DMS153 (cell line): ENCODE data around the gene MYL7.

Source experiments
- DNase-seq: peaks from one replicate; lab custom pipeline; 2025; lab: John Stamatoyannopoulos, UW

The MYL7 gene

DNA sequence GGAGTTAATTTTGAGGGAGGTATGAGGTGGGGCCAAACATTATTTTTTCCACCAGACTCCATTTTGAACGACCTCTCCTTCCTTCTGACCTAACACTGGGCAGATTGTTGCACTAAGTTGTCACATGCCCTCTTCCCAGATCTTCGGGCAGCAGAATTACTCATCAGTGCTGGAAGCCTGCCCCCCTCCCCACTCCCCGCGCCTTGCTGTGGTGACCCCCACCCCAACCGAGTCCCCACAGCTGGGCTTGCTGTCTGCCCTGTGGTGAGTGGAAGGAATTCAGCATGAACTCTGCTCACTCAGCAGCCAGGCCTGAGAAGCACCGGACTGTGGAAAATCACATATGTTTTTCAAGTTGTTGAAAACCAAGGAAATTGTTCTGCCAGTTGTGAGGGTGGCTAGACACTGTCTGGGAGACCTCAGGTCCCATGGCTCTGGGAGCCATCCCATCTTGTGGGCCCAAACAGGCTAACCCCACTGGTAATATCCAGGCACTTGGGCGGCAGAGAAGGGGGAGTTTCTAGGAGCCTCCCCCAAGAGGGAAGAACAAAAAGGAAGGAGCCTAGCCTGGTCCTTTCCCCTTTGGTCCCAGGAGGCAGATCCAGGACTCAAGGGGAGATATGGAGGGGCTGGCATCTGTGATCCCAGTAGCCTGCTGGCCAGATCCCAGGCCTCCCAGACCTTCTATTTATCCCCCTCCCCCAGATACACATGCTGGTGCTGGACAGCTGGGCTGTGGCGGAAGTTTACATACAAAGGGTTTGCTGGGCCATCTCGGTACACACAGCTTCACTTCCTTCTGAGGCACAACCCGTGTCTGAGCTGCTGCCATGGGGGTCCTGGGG, 40.5 kb downstream of the MYL7 start:
- DNase-seq, result no peak

GRCh38 chr7:44099669-44100068, 41.5 kb downstream of the MYL7 start:
- no peak for DNase-seq

DNA sequence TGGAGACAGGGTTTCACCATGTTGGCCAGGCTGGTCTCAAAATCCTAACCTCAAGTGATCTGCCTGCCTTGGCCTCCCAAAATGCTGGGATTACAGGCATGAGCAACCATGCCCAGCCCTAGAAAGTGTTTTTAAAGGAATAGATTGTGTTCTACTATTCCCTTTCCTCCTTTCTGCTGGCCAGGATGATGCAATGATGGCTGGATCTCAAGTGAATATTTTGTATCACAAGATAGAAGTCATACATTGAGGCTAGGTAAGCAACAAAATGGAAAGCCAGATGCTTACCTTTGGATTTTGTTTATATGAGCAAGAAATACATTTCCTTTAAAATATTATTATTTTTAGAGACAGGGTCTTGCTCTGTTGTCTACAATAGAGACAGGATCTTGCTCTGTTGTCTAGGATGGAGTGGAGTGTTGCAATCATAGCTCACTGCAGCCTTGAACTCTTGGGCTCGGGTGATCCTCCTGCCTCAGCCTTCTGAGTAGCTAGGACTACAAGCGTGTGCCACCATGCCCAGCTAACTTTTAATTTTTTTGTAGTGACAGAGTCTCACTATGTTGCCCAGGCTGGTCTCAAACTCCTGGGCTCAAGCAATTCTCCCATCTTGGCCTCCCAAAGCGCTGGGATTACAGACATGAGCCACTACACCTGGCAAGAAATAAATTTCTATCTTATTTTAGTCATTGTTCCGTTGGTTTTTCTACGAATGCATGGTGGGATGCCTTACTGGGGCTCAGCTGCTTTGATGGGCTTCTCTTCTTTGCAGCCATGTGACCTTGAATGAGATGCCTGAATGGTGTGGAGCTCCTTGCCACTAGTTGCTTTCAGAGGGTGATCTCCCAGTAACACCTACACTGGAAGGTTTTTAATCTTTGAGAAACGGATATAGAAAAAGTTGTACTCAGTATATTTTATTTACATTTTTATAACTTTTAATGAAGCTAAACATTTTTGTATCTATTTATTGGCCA, 42.8 kb downstream of the MYL7 start:
- DNase-seq, result no peak

GRCh38 chr7:44097064-44097932, 43.8 kb downstream of the MYL7 start:
- DNase-seq, result no peak

DNA sequence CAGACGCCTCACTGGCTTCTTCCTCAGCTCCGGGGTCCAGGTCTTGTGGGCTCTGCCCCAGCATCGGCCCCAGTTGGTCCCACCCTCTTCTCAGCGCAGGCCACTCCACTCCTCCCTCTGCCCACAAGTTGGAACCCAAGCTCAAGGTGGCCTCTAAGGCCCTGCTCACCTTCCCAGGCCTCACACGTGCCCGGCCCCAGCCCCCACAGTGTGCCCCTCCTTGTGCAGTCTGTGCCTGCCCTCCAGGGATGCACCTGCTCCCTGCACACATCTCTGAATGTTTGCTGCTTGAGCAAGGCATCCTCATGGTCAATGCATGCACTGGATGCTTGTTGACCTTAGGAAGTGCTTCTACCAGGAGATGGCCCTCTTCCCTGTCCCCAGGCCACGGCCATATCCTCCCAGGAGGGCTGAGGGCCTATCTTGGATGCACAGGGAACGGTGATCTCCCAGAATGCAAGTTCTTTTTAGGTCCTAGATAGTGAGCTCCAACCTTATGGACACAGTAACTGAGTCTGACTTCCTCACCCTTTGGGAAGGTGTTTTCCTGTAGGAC, 44.7 kb downstream of the MYL7 start:
- DNase-seq, result no peak

DNA sequence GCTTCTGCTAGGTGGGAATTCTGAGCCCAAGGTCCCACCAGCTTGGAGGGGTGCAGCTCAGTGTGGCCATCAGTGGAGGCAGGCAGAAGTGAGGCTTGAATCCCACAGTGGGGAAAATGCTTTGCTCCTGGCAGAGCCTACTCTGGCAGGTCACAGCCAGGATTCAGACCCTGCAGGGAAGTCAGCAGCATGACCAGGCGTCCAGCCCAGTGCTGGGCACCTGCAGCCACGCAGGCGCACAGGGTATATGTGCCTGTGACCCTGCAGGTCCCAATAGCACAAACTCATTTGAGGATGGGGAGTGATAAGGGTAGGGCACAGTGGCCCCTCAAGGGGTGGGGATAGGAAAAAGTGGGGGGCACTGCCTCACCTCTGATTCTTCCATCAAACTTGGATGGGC, 45.4 kb downstream of the MYL7 start:
- no peak for DNase-seq

- no peak for DNase-seq
These were observed 46.1 kb downstream of the MYL7 start for GRCh38 chr7:44094883-44095592.

DNA sequence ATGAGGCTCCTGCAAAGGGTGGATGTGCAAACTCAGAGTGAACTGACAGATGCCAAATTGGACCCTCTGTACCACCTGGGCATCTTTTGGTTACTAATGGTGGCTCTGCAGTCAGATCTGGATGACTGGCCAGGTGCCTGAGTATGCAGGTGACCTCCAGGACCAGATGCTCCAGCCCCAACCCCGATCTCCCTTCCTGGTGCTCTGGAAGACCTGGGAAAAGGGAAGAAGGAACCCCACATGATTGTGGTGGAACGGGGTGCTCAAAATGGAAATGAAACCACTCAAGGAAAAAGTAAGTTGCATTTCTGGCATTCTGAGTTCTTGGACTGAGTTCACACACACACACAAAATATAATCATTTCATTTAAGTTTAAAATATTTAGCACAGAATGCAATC, 46.8 kb downstream of the MYL7 start:
- no peak for DNase-seq

DNA sequence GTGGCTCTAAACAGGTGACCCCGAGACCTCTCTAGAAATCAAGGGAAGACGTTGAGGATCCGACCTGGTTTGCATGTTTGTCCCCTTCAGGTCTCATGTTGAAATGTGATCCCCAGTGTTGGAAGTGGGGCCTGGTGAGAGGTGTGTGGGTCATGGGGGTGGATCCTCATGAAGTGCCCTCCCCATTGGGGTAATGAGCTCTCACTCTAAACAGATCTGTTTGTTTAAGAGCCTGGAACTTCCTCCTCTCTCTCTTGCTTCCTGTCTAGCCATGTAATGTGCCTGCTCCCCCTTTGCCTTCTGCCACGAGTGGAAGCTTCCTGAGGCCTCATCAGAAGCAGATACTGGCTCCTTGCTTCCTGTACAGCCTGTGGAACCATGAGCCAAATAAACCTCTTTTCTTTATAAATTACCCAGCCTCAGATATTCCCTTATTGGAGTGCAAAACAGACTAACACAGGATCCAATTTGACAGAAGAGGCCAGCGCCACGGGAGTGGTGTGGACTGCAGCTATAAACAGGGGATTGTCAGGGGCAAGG, 48.0 kb downstream of the MYL7 start:
- DNase-seq, result no peak
